ENCODE data around the gene GRIN3B. TPM values are rescaled to one million over a fixed set of nuclear protein-coding genes. Genes with fewer than 3 reads are reported as not detected.
A peak's percentile ranks its signal among the peaks of the same experiment; 100 is the strongest.

The GRIN3B gene
- total and polyA plus RNA-seq, 9 of the 15 experiments (the other 6 are each of a cell fraction or from before 2014, with no cell fraction given): 0.06 to 0.95 (median 0.19) TPM; not detected in 6

GRCh38 chr19:1019980-1020867, 20.0 kb downstream of the GRIN3B start (continued):
- 0 out of 4 replicates have a peak, but pooled peaks of 1 of the 2 experiments have one; percentile 29 for TF ChIP-seq UBTF (IDR thresholded peaks at IDR 0.05; ENCODE audit: borderline replicate concordance in 1 of 2, low read depth in 2 of 2, low read length in 2 of 2)
- TF ChIP-seq ETS2 (tag; IDR thresholded peaks at IDR 0.05; ENCODE audit: borderline replicate concordance, poor library complexity, severe bottlenecking): no peak
- no peak for TF ChIP-seq SMAD2 (IDR thresholded peaks at IDR 0.05; ENCODE audit: low read depth, low read length)
- TF ChIP-seq GATAD2A (IDR thresholded peaks at IDR 0.05): no peak
- TF ChIP-seq ZNF384 (IDR thresholded peaks at IDR 0.05; ENCODE audit: low read depth, low read length): no peak
- no peak for TF ChIP-seq HNRNPUL1 (IDR thresholded peaks at IDR 0.05; ENCODE audit: low read length)
- TF ChIP-seq HDGF (IDR thresholded peaks at IDR 0.05): no peak
- TF ChIP-seq ARID2 (IDR thresholded peaks at IDR 0.05): no peak
- peak; percentile 62; the same call in 1 of the 2 replicates for TF ChIP-seq FOXK1 (CRISPR knock-in tag; IDR thresholded peaks at IDR 0.05; ENCODE audit: borderline replicate concordance)
- TF ChIP-seq ZNF354B (CRISPR knock-in tag; IDR thresholded peaks at IDR 0.05): no peak
- TF ChIP-seq ZNF133 (CRISPR knock-in tag; IDR thresholded peaks at IDR 0.05): no peak
- TF ChIP-seq KAT8 (IDR thresholded peaks at IDR 0.05; ENCODE audit: low read depth): no peak
- no peak for TF ChIP-seq U2AF1 (optimal IDR thresholded peaks at IDR 0.05; ENCODE audit: low read depth, low read length)
- TF ChIP-seq PKNOX1 (IDR thresholded peaks at IDR 0.05): no peak
- no peak for TF ChIP-seq DPF2 (IDR thresholded peaks at IDR 0.05)
- no peak for TF ChIP-seq PHF21A (IDR thresholded peaks at IDR 0.05; ENCODE audit: borderline replicate concordance, low read depth)
- no peak for TF ChIP-seq HINFP (tag; conservative IDR thresholded peaks at IDR 0.05; ENCODE audit: low read depth)
- no peak for TF ChIP-seq CEBPB (tag; IDR thresholded peaks at IDR 0.05)
- TF ChIP-seq MED1 (CRISPR knock-in tag; IDR thresholded peaks at IDR 0.05; ENCODE audit: borderline replicate concordance): no peak

Data from K562 (cell line).